HFF-Myc (cell line): ENCODE measurements around the gene USP17L11.
"Not testable (repeated sequence)": the region's sequence is repeated elsewhere in the genome, so short reads cannot be mapped to it uniquely, and the experiment has no call there.

Experiments
- DNase-seq: peaks from one replicate; pipeline ENCODE4 v3.0.0-alpha.2; 2011; ENCODE audit warnings: low read depth; ENCODE audit errors: extremely low read depth
- H3K4me3 ChIP-seq: replicated peaks from 2 replicates; pipeline ENCODE4 v1.5.1; 2011; ENCODE audit warnings: low read depth, mild to moderate bottlenecking, control low read depth, low read length

USP17L11 gene

GRCh38 chr4:9215105-9215504 is at the start of gene USP17L11:
USP17L11 (plus strand) TSS chr4:9215405; CDS start chr4:9215405, 0 bp downstream.
- not testable (repeated sequence) for DNase-seq, H3K4me3 ChIP-seq

- H3K4me3 ChIP-seq, DNase-seq: not testable (repeated sequence)
Observed at GRCh38 chr4:9165990-9166389, 49.2 kb upstream of the USP17L11 start.

GRCh38 chr4:9169791-9170459 is 45.3 kb upstream of the USP17L11 start, which contains the start of gene FAM90A26:
FAM90A26 (plus strand) TSS chr4:9170409; CDS start chr4:9173173, 2,764 bp downstream.
- DNase-seq, H3K4me3 ChIP-seq: not testable (repeated sequence)

DNA sequence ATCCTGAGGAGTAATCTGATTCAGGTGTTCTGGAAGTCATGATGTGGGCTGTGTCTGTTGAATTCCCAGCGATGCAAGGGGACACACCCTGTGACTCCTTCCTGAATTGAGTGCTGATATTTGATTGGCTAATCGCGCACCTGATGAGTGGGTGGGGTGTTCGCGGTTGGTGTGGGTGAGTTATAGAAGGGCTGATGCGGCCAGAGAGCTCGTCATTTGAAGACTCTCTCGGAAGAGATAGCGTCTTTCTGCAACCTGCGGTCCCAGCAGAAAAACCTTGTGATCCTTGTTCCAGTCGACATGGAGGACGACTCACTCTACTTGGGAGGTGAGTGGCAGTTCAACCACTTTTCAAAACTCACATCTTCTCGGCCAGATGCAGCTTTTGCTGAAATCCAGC is 4.8 kb upstream of the USP17L11 start, which contains the start of gene USP17L10:
TSS of gene USP17L10 (plus strand) at position 301 of the 400 bp plus-strand sequence. CDS start at position 301, 0 bp downstream.
- DNase-seq, H3K4me3 ChIP-seq: not testable (repeated sequence)

DNA sequence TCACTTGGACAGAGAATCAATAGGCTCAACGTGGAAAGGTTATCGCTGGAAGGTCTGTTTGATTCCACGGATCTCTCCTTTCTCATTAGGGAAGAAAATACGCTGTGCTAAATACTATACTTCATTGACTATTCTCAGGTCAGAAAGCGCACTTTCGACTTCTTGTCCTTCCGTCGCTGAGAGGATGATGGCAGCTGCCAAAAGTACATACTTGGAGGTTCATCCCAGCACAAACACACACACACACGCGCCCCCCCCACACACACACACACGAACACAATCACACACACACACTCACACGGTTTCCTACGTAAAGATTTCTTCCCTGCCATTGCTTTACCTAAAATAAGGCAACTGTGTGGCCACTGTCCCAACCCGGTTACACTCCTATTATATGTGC is 504 bp upstream of the USP17L11 start:
- not testable (repeated sequence) for H3K4me3 ChIP-seq, DNase-seq

DNA sequence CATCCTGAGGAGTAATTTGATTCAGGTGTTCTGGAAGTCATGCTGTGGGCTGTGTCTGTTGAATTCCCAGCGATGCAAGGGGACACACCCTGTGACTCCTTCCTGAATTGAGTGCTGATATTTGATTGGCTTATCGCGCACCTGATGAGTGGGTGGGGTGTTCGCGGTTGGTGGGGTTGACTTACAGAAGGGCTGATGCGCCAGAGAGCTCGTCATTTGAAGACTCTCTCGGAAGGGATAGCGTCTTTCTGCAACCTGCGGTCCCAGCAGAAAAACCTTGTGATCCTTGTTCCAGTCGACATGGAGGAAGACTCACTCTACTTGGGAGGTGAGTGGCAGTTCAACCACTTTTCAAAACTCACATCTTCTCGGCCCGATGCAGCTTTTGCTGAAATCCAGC is 4.6 kb downstream of the USP17L11 start, which contains the start of gene USP17L12:
TSS of gene USP17L12 (plus strand) at position 301 of the 400 bp plus-strand sequence. CDS start at position 301, 0 bp downstream.
- H3K4me3 ChIP-seq, DNase-seq: not testable (repeated sequence)

- DNase-seq, H3K4me3 ChIP-seq: not testable (repeated sequence)
Observed at GRCh38 chr4:9224596-9224995, 9.4 kb downstream of the USP17L11 start, which contains the start of gene USP17L13. USP17L13 (plus strand) TSS chr4:9224896; CDS start chr4:9224896, 0 bp downstream.

DNA sequence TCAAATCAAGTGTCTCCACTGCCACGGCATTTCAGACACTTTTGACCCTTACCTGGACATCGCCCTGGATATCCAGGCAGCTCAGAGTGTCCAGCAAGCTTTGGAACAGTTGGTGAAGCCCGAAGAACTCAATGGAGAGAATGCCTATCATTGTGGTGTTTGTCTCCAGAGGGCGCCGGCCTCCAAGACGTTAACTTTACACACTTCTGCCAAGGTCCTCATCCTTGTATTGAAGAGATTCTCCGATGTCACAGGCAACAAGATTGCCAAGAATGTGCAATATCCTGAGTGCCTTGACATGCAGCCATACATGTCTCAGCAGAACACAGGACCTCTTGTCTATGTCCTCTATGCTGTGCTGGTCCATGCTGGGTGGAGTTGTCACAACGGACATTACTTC is 15.0 kb downstream of the USP17L11 start:
- H3K4me3 ChIP-seq, DNase-seq: not testable (repeated sequence)

- DNase-seq, H3K4me3 ChIP-seq: not testable (repeated sequence)
Observed at GRCh38 chr4:9234085-9234484, 18.9 kb downstream of the USP17L11 start, which contains the start of gene USP17L15. USP17L15 (plus strand) TSS chr4:9234385; CDS start chr4:9234385, 0 bp downstream.

- not testable (repeated sequence) for DNase-seq, H3K4me3 ChIP-seq
Observed at GRCh38 chr4:9238461-9238860, 23.3 kb downstream of the USP17L11 start.

DNA sequence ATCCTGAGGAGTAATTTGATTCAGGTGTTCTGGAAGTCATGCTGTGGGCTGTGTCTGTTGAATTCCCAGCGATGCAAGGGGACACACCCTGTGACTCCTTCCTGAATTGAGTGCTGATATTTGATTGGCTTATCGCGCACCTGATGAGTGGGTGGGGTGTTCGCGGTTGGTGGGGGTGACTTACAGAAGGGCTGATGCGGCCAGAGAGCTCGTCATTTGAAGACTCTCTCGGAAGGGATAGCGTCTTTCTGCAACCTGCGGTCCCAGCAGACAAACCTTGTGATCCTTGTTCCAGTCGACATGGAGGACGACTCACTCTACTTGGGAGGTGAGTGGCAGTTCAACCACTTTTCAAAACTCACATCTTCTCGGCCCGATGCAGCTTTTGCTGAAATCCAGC is 28.4 kb downstream of the USP17L11 start, which contains the start of gene USP17L17:
TSS of gene USP17L17 (plus strand) at position 301 of the 400 bp plus-strand sequence. CDS start at position 301, 0 bp downstream.
- H3K4me3 ChIP-seq, DNase-seq: not testable (repeated sequence)

DNA sequence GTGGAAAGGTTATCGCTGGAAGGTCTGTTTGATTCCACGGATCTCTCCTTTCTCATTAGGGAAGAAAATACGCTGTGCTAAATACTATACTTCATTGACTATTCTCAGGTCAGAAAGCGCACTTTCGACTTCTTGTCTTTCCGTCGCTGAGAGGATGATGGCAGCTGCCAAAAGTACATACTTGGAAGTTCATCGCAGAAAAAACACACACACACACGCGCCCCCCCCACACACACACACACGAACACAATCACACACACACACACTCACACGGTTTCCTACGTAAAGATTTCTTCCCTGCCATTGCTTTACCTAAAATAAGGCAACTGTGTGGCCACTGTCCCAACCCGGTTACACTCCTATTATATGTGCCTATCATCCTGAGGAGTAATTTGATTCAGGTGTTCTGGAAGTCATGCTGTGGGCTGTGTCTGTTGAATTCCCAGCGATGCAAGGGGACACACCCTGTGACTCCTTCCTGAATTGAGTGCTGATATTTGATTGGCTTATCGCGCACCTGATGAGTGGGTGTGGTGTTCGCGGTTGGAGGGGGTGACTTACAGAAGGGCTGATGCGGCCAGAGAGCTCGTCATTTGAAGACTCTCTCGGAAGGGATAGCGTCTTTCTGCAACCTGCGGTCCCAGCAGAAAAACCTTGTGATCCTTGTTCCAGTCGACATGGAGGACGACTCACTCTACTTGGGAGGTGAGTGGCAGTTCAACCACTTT is 32.9 kb downstream of the USP17L11 start, which contains the start of gene USP17L18:
TSS of gene USP17L18 (plus strand) at position 678 of the 728 bp plus-strand sequence. CDS start at position 678, 0 bp downstream.
- H3K4me3 ChIP-seq, DNase-seq: not testable (repeated sequence)

DNA sequence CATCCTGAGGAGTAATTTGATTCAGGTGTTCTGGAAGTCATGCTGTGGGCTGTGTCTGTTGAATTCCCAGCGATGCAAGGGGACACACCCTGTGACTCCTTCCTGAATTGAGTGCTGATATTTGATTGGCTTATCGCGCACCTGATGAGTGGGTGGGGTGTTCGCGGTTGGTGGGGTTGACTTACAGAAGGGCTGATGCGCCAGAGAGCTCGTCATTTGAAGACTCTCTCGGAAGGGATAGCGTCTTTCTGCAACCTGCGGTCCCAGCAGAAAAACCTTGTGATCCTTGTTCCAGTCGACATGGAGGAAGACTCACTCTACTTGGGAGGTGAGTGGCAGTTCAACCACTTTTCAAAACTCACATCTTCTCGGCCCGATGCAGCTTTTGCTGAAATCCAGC is 37.9 kb downstream of the USP17L11 start, which contains the start of gene USP17L19:
TSS of gene USP17L19 (plus strand) at position 301 of the 400 bp plus-strand sequence. CDS start at position 301, 0 bp downstream.
- H3K4me3 ChIP-seq, DNase-seq: not testable (repeated sequence)

- not testable (repeated sequence) for DNase-seq, H3K4me3 ChIP-seq
Observed at GRCh38 chr4:9257824-9258223, 42.6 kb downstream of the USP17L11 start, which contains the start of gene USP17L20. USP17L20 (plus strand) TSS chr4:9258124; CDS start chr4:9258124, 0 bp downstream.

DNA sequence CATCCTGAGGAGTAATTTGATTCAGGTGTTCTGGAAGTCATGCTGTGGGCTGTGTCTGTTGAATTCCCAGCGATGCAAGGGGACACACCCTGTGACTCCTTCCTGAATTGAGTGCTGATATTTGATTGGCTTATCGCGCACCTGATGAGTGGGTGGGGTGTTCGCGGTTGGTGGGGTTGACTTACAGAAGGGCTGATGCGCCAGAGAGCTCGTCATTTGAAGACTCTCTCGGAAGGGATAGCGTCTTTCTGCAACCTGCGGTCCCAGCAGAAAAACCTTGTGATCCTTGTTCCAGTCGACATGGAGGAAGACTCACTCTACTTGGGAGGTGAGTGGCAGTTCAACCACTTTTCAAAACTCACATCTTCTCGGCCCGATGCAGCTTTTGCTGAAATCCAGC is 47.4 kb downstream of the USP17L11 start, which contains the start of gene USP17L21:
TSS of gene USP17L21 (plus strand) at position 301 of the 400 bp plus-strand sequence. CDS start at position 301, 0 bp downstream.
- H3K4me3 ChIP-seq, DNase-seq: not testable (repeated sequence)
